NB4 (cell line): ENCODE data around the gene PDCD1.
"Not testable (repeated sequence)": the region's sequence is repeated elsewhere in the genome, so short reads cannot be mapped to it uniquely, and the experiment has no call there.

Source experiments
- DNase-seq: peaks from one replicate; pipeline ENCODE4 v3.0.0; 2010; ENCODE audit warnings: low read depth
- H3K4me3 ChIP-seq: one replicate; pipeline ENCODE4 v1.5.1; 2011; ENCODE audit warnings: mild to moderate bottlenecking, low read depth, low read length, moderate library complexity
- CTCF ChIP-seq: IDR thresholded peaks from one replicate; pipeline ENCODE4 v1.5.1; 2012; ENCODE audit warnings: low read depth, low read length
- MYC ChIP-seq: IDR thresholded peaks from 2 replicates; pipeline ENCODE4 v1.6.1; 2011; ENCODE audit warnings: low read depth, low read length
- POLR2A ChIP-seq: IDR thresholded peaks from 2 replicates; pipeline ENCODE4 v1.6.1; 2011; ENCODE audit warnings: mild to moderate bottlenecking; ENCODE audit not compliant: insufficient read length; ENCODE audit errors: extremely low read depth
- TF ChIP-seq, protein P1 (sequence below): IDR thresholded peaks from 2 replicates; pipeline ENCODE4 v1.6.1; 2011; ENCODE audit warnings: low read depth, low read length

Gene PDCD1

DNA sequence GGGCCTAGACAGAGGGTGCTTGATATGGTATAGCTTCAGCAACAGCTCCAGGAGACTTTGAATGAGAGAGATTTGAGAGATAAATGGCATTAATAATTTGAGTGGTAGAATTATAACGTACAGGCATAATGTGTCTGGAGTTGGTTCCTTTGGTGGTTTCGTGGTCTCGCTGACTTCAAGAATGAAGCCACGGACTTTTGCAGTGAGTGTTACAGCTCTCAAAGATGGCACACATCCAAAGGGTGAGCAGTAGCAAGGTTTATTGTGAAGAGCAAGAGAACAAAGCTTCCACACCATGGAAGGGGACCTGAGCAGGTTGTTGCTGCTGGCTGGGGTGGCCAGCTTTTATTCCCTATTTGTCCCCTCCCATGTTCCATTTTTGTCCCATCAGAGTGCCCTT is 23.1 kb downstream of the PDCD1 start:
- DNase-seq = no peak

DNA sequence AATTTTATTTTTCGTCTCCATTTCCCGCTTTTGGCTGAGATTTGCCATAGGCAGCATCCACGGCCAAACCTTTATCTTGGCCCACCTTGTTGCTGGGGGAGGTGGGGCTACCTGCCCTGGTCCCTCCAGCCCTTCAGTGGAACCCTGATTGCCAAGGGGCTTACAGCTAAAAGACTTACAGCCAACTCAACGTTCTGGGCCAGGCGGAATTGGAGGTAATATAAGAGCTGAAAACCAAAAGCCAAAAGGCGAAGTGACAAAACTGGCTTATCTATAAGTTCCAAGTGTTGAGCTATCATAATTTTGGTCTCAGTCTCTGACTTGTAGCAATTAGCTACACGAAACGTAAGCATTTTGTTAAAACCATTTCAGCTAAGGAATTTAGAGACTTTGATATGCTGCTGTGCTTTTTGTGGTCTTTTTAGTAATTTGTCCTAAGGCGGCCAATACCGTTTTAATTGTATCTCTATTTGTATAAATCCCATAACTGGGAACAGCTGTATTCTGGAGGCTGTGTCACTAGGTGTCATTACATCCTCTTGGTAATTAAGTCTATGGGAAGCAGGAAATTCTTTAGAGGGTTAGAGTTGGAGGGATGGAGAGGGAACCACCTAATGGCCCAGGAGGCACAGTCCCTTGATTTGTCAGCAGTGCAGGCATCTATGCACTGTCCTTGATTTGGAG is 24.0 kb downstream of the PDCD1 start:
- no peak for DNase-seq
- TF ChIP-seq POLR2A (no peak), MYC (no peak), CTCF (no peak)
- TF ChIP-seq, protein P1, sequence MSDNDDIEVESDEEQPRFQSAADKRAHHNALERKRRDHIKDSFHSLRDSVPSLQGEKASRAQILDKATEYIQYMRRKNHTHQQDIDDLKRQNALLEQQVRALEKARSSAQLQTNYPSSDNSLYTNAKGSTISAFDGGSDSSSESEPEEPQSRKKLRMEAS = no peak
- H3K4me3 ChIP-seq = no peak overlapping the region

More for the DNA sequence above, 23.1 kb downstream of the PDCD1 start:
- TF ChIP-seq MYC (no peak), CTCF (no peak), POLR2A (no peak)
- TF ChIP-seq, protein P1 = no peak
- H3K4me3 ChIP-seq = no peak overlapping the region

DNA sequence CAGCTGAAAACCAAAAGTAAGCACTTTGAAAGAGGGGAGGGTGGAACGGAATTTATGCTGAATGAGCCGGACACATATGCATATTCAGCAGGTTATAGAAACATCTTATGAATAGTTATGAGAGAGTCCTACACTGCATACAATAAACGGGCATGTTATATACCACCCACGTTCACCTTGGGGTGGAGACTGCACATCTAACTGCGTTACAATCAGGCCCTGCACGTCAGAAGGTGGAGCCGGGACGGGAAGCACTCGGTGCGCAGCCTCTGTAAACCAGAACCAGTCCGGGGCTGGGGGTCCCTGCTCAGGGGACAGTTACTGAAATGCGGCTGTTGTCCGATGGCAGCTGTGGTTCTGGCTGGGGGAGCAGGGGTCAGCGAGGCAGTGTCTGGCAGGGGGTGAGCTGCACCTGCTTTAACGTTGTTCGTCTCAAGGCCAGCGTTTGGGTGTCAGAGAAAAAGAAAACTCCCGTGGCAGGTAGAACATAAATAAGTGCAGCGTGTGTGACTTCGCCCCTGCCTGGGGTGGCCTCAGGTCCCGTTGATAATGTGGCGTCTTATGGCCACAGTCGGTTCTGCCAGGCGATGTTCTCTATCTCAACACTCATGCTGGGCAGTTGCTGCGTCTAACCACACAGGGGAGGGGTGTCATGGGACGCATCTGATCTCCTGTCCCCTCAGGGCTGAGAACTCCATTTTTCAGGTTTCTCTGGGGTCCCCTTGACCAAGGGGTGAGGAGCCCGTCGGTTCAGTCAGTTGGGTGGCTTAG is 24.8 kb downstream of the PDCD1 start:
- not testable (repeated sequence) for DNase-seq, H3K4me3 ChIP-seq

DNA sequence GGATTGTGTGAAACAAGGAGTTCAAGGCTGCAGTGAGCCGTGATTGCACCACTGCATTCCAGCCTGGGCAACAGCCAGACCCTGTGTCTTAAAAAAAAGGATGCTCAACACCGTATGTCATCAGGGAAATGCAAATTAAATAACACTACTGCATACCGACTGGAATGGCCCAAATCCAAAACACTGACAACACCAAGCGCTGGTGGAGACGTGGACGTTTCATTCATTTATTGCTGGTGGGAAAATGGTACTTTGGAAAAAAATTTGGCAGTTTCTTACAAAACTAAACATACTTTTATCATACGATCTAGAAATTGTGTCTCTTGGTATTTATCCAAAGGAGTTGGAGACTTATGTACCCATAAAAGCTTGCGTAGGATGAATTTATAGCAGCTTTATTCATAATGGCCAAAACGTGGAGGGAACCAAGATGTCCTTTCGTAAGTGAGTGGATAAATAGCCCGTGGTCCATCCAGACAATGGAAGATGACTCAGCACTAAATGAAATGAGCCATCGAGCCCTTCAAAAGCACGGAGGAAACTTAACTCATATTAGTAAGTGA is 25.5 kb downstream of the PDCD1 start:
- no peak overlapping the region for H3K4me3 ChIP-seq
- peak; percentile 48 for DNase-seq
- TF ChIP-seq CTCF (no peak), POLR2A (no peak), MYC (no peak)
- TF ChIP-seq, protein P1 = no peak

DNA sequence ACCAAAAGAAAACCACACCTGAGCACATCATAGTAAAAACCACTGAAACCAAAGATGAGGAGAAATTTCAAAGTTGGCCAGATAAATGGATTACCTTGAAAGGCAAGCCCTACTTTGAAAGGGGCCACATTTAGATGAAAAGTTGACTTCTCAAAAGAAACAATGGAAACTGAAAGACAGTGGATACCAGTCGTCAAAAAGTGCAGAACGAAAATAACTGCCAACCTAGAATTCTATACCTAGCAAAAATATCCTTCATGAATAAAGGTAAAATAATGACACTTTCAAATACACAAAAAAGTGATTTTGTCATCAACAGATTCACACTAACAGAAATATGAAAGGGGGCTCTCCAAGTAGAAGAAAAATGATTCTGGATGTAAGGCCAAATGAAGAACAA is 31.3 kb downstream of the PDCD1 start:
- DNase-seq = no peak
- TF ChIP-seq MYC = no peak
- TF ChIP-seq CTCF = no peak
- TF ChIP-seq, protein P1 = no peak
- TF ChIP-seq POLR2A = no peak
- no peak overlapping the region for H3K4me3 ChIP-seq

DNA sequence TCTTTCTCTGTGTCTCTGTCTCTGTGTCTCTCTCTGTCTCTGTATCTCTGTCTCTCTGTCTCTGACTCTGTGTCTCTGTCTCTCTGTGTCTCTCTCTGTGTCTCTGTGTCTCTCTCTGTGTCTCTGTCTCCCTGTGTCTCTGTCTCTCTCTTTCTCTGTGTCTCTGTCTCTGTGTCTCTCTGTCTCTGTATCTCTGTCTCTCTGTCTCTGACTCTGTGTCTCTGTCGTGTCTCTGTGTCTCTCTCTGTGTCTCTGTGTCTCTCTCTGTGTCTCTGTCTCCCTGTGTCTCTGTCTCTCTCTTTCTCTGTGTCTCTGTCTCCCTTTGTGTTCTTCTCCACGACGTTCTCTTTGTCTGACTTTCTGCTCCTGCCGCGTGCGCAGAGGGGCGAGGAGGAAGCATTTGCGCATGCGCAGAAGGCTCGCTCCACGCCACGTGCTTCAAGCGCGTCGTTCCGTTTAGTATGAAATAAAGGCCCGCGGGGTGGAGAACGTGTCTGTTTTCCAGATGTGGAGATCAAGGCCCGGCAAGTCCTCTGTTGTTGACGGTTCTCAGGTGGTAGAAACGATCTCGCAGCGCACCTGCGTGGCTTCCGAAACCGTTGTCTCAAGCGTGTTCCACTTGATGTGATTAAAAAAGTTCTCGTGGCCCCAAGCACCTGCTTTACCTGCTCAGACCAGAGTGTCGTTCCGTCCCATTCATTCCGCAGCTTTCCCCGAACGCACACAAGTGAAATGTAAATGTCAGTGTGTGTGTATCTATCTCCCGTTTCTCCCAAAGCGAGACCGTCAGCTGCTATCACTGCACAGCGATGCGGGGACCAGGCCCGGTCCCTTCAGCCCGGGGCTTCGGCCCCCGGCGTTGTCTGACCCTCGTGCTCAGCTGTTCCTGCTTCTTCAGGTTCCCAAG is 34.9 kb downstream of the PDCD1 start:
- DNase-seq = peak; percentile 14
- not testable (repeated sequence) for H3K4me3 ChIP-seq
